DND-41 (cell line): ENCODE data around the gene PDZD8.

Experiments
- ATAC-seq: fragments of 200-7000 bp; cut with Tn5 transposase; 3 replicates; pipeline ENCODE4 v1.9.1; 2021; ENCODE audit warnings: low read depth; ENCODE audit not compliant: insufficient read depth
- DNase-seq: peaks from one replicate; pipeline ENCODE4 v3.0.0-alpha.2; 2020
- H2AFZ ChIP-seq: 2 replicates; pipeline ENCODE4 v1.6.0; 2012; ENCODE audit warnings: low read depth, low read length
- H3K27ac ChIP-seq: 2 replicates; pipeline ENCODE4 v1.5.1; 2012; ENCODE audit warnings: low read length, inconsistent platforms
- H3K27me3 ChIP-seq: fragments of 200-600 bp; sonication (generic); 2 replicates; pipeline ENCODE4 v1.6.0; 2012; ENCODE audit warnings: low read length, mild to moderate bottlenecking, inconsistent platforms; ENCODE audit not compliant: insufficient read depth, poor library complexity
- H3K36me3 ChIP-seq: 2 replicates; pipeline ENCODE4 v1.5.1; 2012; ENCODE audit warnings: low read length, inconsistent platforms; ENCODE audit not compliant: insufficient read depth
- H3K4me1 ChIP-seq: 2 replicates; pipeline ENCODE4 v1.5.1; 2012; ENCODE audit warnings: mild to moderate bottlenecking, low read length; ENCODE audit not compliant: insufficient read depth
- H3K4me2 ChIP-seq: 2 replicates; pipeline ENCODE4 v1.6.0; 2012; ENCODE audit warnings: mild to moderate bottlenecking, moderate library complexity, low read length, inconsistent platforms; ENCODE audit not compliant: insufficient read depth
- H3K4me3 ChIP-seq, 2 experiments: fragments of 200-600 bp in 1 of 2; shearing (Covaris generic) in 1 of 2; 2 replicates each; pipeline ENCODE4 v1.5.1; 2012 to 2016; ENCODE audit warnings: inconsistent platforms in 2 of 2, low read length in 2 of 2, mild to moderate bottlenecking in 2 of 2, low read depth in 1 of 2, moderate library complexity in 1 of 2
- H3K79me2 ChIP-seq: 2 replicates; pipeline ENCODE4 v1.6.0; 2012; ENCODE audit warnings: low read length, inconsistent platforms; ENCODE audit not compliant: insufficient read depth
- H3K9ac ChIP-seq: 2 replicates; pipeline ENCODE4 v1.6.0; 2012; ENCODE audit warnings: low read depth, mild to moderate bottlenecking, inconsistent platforms, low read length, moderate library complexity
- H3K9me3 ChIP-seq: 2 replicates; pipeline ENCODE4 v1.5.1; 2012; ENCODE audit warnings: low read length, moderate library complexity, mild to moderate bottlenecking, inconsistent platforms; ENCODE audit not compliant: insufficient read depth, severe bottlenecking
- H4K20me1 ChIP-seq: 2 replicates; pipeline ENCODE4 v1.6.0; 2012; ENCODE audit warnings: low read length; ENCODE audit not compliant: insufficient read depth
- EZH2 ChIP-seq: IDR thresholded peaks from 3 replicates; pipeline ENCODE4 v1.6.1; 2012; ENCODE audit warnings: borderline replicate concordance, low read depth, mild to moderate bottlenecking, moderate library complexity, low read length, inconsistent platforms; ENCODE audit not compliant: severe bottlenecking
- TF ChIP-seq, protein P1 (sequence below): IDR thresholded peaks from 2 replicates; pipeline ENCODE4 v1.5.1; 2012; ENCODE audit warnings: borderline replicate concordance, low read length, moderate library complexity, mild to moderate bottlenecking; ENCODE audit not compliant: poor library complexity, severe bottlenecking; ENCODE audit errors: extremely low read depth

PDZD8 gene

DNA sequence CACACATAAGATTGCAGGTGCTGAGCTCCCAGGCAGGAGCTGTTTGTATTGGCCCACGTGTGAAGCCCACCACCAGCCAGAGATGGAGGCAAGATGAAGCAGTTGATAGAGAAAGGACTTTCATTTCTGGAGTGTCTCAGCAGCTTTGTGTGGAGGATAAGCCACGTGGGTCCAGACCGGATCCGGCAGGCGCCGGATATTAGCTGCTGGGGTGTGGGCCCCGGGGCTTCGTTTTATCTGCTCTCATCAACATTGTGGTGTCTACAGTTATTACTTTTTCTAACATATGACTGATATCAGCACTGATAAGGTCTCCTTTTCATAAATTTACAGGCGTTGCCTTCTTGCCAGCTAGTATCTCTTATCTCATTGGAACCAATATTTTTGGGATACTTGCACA is 108.8 kb downstream of the PDZD8 start:
- H2AFZ ChIP-seq, result no peak overlapping the region
- DNase-seq (peak; percentile 10), ATAC-seq (peak; percentile 48; the same call in 2 of the 3 replicates)
- no peaks in the 10 kb centered on the region for H3K4me1 ChIP-seq
- H3K36me3 ChIP-seq, result no peaks in the 10 kb centered on the region
- no peaks in the 10 kb centered on the region for H3K9me3 ChIP-seq
- no peak overlapping the region for H3K27ac ChIP-seq
- no peaks in the 10 kb centered on the region for H3K79me2 ChIP-seq
- H3K4me2 ChIP-seq, result no peak overlapping the region
- H3K9ac ChIP-seq, result no peak overlapping the region
- no peak for TF ChIP-seq EZH2
- TF ChIP-seq, protein P1, sequence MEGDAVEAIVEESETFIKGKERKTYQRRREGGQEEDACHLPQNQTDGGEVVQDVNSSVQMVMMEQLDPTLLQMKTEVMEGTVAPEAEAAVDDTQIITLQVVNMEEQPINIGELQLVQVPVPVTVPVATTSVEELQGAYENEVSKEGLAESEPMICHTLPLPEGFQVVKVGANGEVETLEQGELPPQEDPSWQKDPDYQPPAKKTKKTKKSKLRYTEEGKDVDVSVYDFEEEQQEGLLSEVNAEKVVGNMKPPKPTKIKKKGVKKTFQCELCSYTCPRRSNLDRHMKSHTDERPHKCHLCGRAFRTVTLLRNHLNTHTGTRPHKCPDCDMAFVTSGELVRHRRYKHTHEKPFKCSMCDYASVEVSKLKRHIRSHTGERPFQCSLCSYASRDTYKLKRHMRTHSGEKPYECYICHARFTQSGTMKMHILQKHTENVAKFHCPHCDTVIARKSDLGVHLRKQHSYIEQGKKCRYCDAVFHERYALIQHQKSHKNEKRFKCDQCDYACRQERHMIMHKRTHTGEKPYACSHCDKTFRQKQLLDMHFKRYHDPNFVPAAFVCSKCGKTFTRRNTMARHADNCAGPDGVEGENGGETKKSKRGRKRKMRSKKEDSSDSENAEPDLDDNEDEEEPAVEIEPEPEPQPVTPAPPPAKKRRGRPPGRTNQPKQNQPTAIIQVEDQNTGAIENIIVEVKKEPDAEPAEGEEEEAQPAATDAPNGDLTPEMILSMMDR, result no peak
- no peaks in the 10 kb centered on the region for H3K27me3 ChIP-seq
- no peak overlapping the region for H3K4me3 ChIP-seq
- no peaks in the 10 kb centered on the region for H4K20me1 ChIP-seq

DNA sequence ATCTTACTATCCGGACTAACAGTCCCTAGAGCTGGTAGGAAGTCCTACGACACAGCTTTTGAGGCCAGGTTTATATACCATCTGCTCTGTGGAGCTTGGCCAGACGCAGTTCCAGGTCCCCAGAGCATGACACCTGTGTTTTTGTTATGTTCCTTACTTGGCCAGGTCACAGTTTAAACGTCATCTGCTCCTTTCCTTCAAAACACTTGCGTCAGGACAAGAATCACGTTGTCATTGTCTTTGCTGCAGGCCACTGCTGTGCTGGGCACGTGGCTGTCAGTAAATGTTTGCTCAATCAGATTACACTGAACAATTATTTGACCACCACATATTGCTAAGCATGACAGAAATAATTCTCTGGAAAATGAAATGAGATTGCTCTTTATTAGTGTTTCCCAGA is 110.5 kb downstream of the PDZD8 start:
- Histone ChIP-seq H3K27me3 (no peaks in the 10 kb centered on the region), H3K9me3 (no peaks in the 10 kb centered on the region), H4K20me1 (no peaks in the 10 kb centered on the region), H3K4me3 (no peak overlapping the region), H3K4me2 (no peak overlapping the region), H3K79me2 (no peaks in the 10 kb centered on the region), H3K9ac (no peak overlapping the region), H3K27ac (no peak overlapping the region), H3K4me1 (no peaks in the 10 kb centered on the region), H3K36me3 (no peaks in the 10 kb centered on the region), H2AFZ (no peak overlapping the region)
- TF ChIP-seq, protein P1, result no peak
- ATAC-seq, result no peak
- DNase-seq, result no peak

DNA sequence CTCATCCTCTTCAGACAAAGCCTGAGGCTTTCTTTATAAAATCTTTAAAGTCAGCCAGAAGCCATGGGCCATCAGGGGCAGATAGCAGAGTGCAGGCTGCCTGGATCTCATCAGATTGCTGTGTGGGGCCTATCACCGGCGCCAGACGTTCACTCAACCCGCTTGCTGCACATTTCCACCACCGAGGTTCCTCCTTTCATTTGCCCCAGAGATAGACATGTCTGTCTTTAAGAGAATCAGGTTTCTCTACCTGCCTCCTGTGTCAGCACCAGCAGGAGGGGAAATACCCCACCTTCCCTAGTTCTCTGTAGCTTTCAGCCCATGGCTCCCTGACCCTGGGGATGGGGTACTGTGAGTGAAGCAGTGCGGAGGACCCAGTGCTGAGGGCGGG is 112.3 kb downstream of the PDZD8 start:
- Histone ChIP-seq H3K27ac (no peak overlapping the region), H4K20me1 (no peaks in the 10 kb centered on the region), H3K9me3 (no peaks in the 10 kb centered on the region), H3K4me2 (no peak overlapping the region), H2AFZ (no peak overlapping the region), H3K36me3 (no peaks in the 10 kb centered on the region), H3K4me1 (no peaks in the 10 kb centered on the region), H3K27me3 (no peaks in the 10 kb centered on the region), H3K9ac (no peak overlapping the region), H3K79me2 (no peaks in the 10 kb centered on the region), H3K4me3 (no peak overlapping the region)
- TF ChIP-seq, protein P1, result no peak
- no peak for TF ChIP-seq EZH2
- ATAC-seq (no peak), DNase-seq (no peak)

DNA sequence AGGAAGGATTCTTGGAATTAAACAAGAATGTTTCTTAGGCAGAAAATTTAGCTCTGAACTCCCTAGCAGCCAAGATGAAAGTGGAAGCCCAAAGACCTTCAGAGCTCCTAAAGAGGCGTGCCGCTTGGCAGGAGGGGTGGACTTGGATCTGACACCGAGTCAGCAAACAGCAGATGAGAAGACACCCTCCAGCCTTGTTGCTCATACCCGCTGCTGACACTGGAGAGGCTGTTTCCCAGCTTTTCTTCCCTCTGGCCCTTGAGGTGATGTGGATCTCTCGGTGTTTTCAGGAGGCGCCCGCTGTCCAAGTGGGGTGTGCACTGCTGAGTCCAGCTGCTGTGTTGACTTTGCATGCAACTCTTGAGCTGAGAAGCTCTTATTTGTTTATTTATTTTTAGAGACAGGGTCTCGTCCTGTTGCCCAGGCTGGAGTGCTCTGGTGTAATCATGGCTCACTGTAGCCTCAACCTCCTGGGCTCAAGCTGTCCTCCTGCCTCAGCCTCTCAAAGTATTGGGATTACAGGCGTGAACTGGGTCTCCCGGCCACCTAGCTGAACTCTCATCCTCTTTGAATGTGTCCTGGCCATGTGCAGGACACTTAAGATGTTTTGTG is 112.8 kb downstream of the PDZD8 start:
- ATAC-seq, result no peak
- H3K4me1 ChIP-seq, result no peaks in the 10 kb centered on the region
- no peak overlapping the region for H3K9ac ChIP-seq
- H3K9me3 ChIP-seq, result no peaks in the 10 kb centered on the region
- TF ChIP-seq, protein P1, result no peak
- TF ChIP-seq EZH2, result no peak
- no peak overlapping the region for H2AFZ ChIP-seq
- no peaks in the 10 kb centered on the region for H4K20me1 ChIP-seq
- H3K27ac ChIP-seq, result no peak overlapping the region
- H3K36me3 ChIP-seq, result no peaks in the 10 kb centered on the region
- no peak overlapping the region for H3K4me3 ChIP-seq
- no peaks in the 10 kb centered on the region for H3K27me3 ChIP-seq
- DNase-seq, result no peak
- no peaks in the 10 kb centered on the region for H3K79me2 ChIP-seq
- H3K4me2 ChIP-seq, result no peak overlapping the region
